Muscle of leg (tissue), 11 donors: Measurements from ENCODE around the gene CDH23. TPM values are rescaled to one million over a fixed set of nuclear protein-coding genes. Genes with fewer than 3 reads are reported as not detected.

Source experiments
- DNase-seq: peaks from one replicate; pipeline ENCODE4 v3.0.0; 2013
- H3K27ac ChIP-seq: one replicate; pipeline ENCODE4 v1.5.1; 2013; ENCODE audit warnings: mild to moderate bottlenecking, low read length, control low read depth
- H3K27me3 ChIP-seq: one replicate; pipeline ENCODE4 v1.6.1; 2013; ENCODE audit warnings: low read length; ENCODE audit not compliant: control insufficient read depth, insufficient read depth
- H3K36me3 ChIP-seq: one replicate; pipeline ENCODE4 v1.6.1; 2013; ENCODE audit warnings: low read length; ENCODE audit not compliant: control insufficient read depth, insufficient read depth
- H3K4me1 ChIP-seq: one replicate; pipeline ENCODE4 v1.6.1; 2013; ENCODE audit warnings: low read length; ENCODE audit not compliant: control insufficient read depth, insufficient read depth
- H3K4me3 ChIP-seq: one replicate; pipeline ENCODE4 v1.5.1; 2013; ENCODE audit warnings: low read length, control low read depth
- H3K9me3 ChIP-seq: replicated peaks from 2 replicates; pipeline ENCODE4 v1.6.1; 2013; ENCODE audit warnings: low read depth, low read length; ENCODE audit not compliant: control insufficient read depth
- WGBS: methylation state at CpG from one replicate; pipeline ENCODE4 v1.1.5; 2013; ENCODE audit warnings: missing lambda C conversion rate; ENCODE audit not compliant: insufficient coverage; 5-methylcytosine and 5-hydroxymethylcytosine counted together
- polyA plus RNA-seq, 8 donors: library from polyadenylated mRNA; unstranded; fragments of 120-200 nt; gene quantifications; one replicate each; pipeline versions ENCODE4 v1.2.1 to v1.2.3, GENCODE V29; 2013; ENCODE audit warnings: inconsistent platforms in 1 of 8, low replicate concordance in 1 of 8; ENCODE audit not compliant: insufficient read length in 8 of 8, insufficient read depth in 1 of 8
- total RNA-seq: library from RNA; stranded (reverse); fragments of 120-200 nt; gene quantifications from one replicate; pipeline ENCODE4 v1.2.4, GENCODE V29; 2013

Gene CDH23
- total and polyA plus RNA-seq, 9 donors: 3.4 to 5.7 (median 4.9) TPM

GRCh38 chr10:71708897-71709882 lies 312.5 kb downstream of the CDH23 start:
- no peak overlapping the region for H3K4me3 ChIP-seq
- H3K4me1 ChIP-seq: peaks cover 27% of the 10 kb centered on the region
- no peak overlapping the region for H3K27ac ChIP-seq
- H3K36me3 ChIP-seq: no peaks in the 10 kb centered on the region
- 68% methylated on average over 16 of the region's 28 CpGs for WGBS
- DNase-seq: no peak
- no peaks in the 10 kb centered on the region for H3K27me3 ChIP-seq
- no peaks in the 10 kb centered on the region for H3K9me3 ChIP-seq

GRCh38 chr10:71710519-71710918 lies 313.8 kb downstream of the CDH23 start:
- H3K27me3 ChIP-seq: no peaks in the 10 kb centered on the region
- DNase-seq: no peak
- H3K27ac ChIP-seq: no peak overlapping the region
- peaks cover 40% of the 10 kb centered on the region for H3K4me1 ChIP-seq
- H3K36me3 ChIP-seq: no peaks in the 10 kb centered on the region
- H3K9me3 ChIP-seq: no peaks in the 10 kb centered on the region
- no peak overlapping the region for H3K4me3 ChIP-seq
- 100% methylated on average over 1 of the region's 2 CpGs for WGBS

GRCh38 chr10:71711052-71711623 lies 314.4 kb downstream of the CDH23 start:
- Histone ChIP-seq H3K27me3 (no peaks in the 10 kb centered on the region), H3K4me1 (peaks cover 47% of the 10 kb centered on the region), H3K27ac (no peak overlapping the region), H3K36me3 (no peaks in the 10 kb centered on the region), H3K4me3 (no peak overlapping the region), H3K9me3 (no peaks in the 10 kb centered on the region)
- WGBS: 93% methylated on average over 3 of the region's 6 CpGs
- no peak for DNase-seq

- no peak overlapping the region for H3K4me3 ChIP-seq
- no peak for DNase-seq
- H3K4me1 ChIP-seq: peaks cover 57% of the 10 kb centered on the region
- H3K27me3 ChIP-seq: no peaks in the 10 kb centered on the region
- peak overlapping the region; percentile 90 for H3K27ac ChIP-seq
- 91% methylated on average over 1 of the region's 2 CpGs for WGBS
- H3K36me3 ChIP-seq: no peaks in the 10 kb centered on the region
- H3K9me3 ChIP-seq: no peaks in the 10 kb centered on the region
These were observed 315.4 kb downstream of the CDH23 start for GRCh38 chr10:71712170-71712569.

DNA sequence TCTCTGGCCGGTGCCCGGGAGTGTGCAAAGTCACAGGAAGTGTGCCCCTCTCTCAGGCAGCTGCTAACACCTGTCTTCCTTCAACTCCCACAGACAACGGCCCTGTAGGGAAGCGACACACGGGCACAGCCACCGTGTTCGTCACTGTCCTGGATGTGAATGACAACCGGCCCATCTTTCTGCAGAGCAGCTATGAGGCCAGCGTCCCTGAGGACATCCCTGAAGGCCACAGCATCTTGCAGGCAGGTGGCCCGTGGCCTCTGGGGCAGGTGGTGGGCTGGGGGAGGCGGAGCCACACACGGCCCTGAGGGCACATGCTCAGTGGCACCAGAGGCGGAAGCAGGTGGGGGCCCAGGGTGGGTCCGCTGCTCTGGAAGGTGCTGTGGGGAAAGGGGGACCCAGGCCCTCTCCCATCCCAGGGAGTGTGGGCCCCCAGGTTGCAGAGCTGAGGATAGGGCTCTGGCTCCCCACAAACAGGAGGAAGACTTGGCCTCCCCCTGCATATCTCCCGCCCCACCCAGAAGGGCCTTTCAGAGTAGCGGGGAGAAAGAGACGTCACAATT lies 315.9 kb downstream of the CDH23 start:
- DNase-seq: no peak
- Histone ChIP-seq H3K36me3 (no peaks in the 10 kb centered on the region), H3K27me3 (no peaks in the 10 kb centered on the region), H3K4me1 (peaks cover 62% of the 10 kb centered on the region), H3K4me3 (no peak overlapping the region), H3K9me3 (no peaks in the 10 kb centered on the region), H3K27ac (peak overlapping the region; percentile 90)
- WGBS: 61% methylated on average over 11 of the region's 17 CpGs

GRCh38 chr10:71713135-71714030 lies 316.7 kb downstream of the CDH23 start:
- peak; percentile 88 for DNase-seq
- H3K9me3 ChIP-seq: no peaks in the 10 kb centered on the region
- no peaks in the 10 kb centered on the region for H3K27me3 ChIP-seq
- H3K36me3 ChIP-seq: no peaks in the 10 kb centered on the region
- peak overlapping the region; percentile 90 for H3K27ac ChIP-seq
- H3K4me3 ChIP-seq: no peak overlapping the region
- 10% methylated on average over 7 of the region's 12 CpGs for WGBS
- peaks cover 63% of the 10 kb centered on the region for H3K4me1 ChIP-seq

DNA sequence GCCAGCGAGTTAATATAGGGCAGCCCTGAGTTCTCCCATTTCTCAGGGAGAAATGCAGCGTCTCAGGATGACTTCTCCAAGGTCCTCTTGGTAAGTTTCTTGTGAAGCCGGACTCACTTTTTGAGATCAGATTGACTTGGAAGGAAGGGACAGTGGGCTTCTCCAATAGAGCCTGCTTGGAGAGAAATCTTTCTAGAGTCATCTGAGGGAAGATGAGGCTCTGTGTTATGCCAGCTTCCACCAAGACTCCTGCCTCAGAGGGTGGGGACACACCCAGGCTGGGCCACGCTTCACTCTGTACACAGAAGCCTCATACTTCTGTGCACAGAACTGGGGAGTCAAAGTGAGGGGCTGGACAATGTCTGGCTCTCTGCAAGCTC lies 317.3 kb downstream of the CDH23 start:
- Histone ChIP-seq H3K27me3 (no peaks in the 10 kb centered on the region), H3K4me1 (peaks cover 67% of the 10 kb centered on the region), H3K27ac (peak overlapping the region; percentile 90), H3K9me3 (no peaks in the 10 kb centered on the region), H3K4me3 (no peak overlapping the region), H3K36me3 (no peaks in the 10 kb centered on the region)
- 62% methylated on average over 2 of the region's 4 CpGs for WGBS
- DNase-seq: no peak

DNA sequence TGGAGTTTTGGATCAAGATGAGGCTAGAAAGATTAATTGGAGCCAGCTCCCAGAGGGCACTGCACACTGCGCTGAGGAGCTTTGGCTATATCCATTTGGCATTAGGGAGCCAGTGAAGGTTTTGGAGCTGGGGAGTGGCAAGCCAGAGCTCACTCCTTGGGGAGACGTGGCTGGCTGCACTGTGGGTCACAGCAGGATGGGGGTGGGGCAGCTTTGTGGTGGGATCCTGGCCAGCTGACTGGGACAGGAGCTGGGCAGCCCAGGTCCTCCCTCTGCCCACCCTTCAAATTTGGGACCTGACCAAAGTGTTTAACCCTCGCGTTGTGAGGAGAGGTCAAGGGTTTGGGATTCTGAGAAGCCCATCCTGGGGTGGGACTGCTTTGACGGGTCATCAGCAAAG lies 317.9 kb downstream of the CDH23 start:
- H3K27ac ChIP-seq: no peak overlapping the region
- H3K27me3 ChIP-seq: no peaks in the 10 kb centered on the region
- WGBS: 67% methylated on average over 1 of the region's 5 CpGs
- H3K9me3 ChIP-seq: no peaks in the 10 kb centered on the region
- no peak overlapping the region for H3K4me3 ChIP-seq
- H3K4me1 ChIP-seq: peaks cover 73% of the 10 kb centered on the region
- no peak for DNase-seq
- H3K36me3 ChIP-seq: no peaks in the 10 kb centered on the region

- 86% methylated on average over 7 of the region's 8 CpGs for WGBS
- H3K27me3 ChIP-seq: no peaks in the 10 kb centered on the region
- no peak overlapping the region for H3K4me3 ChIP-seq
- peaks cover 77% of the 10 kb centered on the region for H3K4me1 ChIP-seq
- no peak for DNase-seq
- H3K27ac ChIP-seq: no peak overlapping the region
- no peaks in the 10 kb centered on the region for H3K9me3 ChIP-seq
- no peaks in the 10 kb centered on the region for H3K36me3 ChIP-seq
These were observed 318.3 kb downstream of the CDH23 start for GRCh38 chr10:71715026-71715425.
